Thymus (tissue), 11 donors: Measurements from ENCODE around the gene MUC5B. TPM values are rescaled to one million over a fixed set of nuclear protein-coding genes. Genes with fewer than 3 reads are reported as not detected.
A peak's percentile ranks its signal among the peaks of the same experiment; 100 is the strongest.

Experiments used
- DNase-seq, 9 donors: peaks; one replicate each; pipeline ENCODE4 v3.0.0-alpha.2; 2013; ENCODE audit warnings: low spot score in 9 of 9, low read depth in 6 of 9, missing footprints in 1 of 9
- H3K27ac ChIP-seq, 2 donors: one replicate each; pipeline ENCODE4 v1.5.1; 2013; ENCODE audit warnings: control low read depth in 1 of 2, low read depth in 1 of 2, low read length in 1 of 2, mild to moderate bottlenecking in 1 of 2, moderate library complexity in 1 of 2
- H3K27me3 ChIP-seq, 2 donors: one replicate each; pipeline ENCODE4 v1.5.1; 2013; ENCODE audit warnings: low read length in 1 of 2; ENCODE audit not compliant: control insufficient read depth in 2 of 2, insufficient read depth in 1 of 2
- H3K36me3 ChIP-seq, 2 donors: one replicate each; pipeline ENCODE4 v1.5.1; 2013; ENCODE audit warnings: low read length in 1 of 2, mild to moderate bottlenecking in 1 of 2, moderate library complexity in 1 of 2; ENCODE audit not compliant: control insufficient read depth in 2 of 2, insufficient read depth in 2 of 2
- H3K4me1 ChIP-seq, 2 donors: one replicate each; pipeline ENCODE4 v1.5.1; 2013; ENCODE audit warnings: low read length in 2 of 2; ENCODE audit not compliant: control insufficient read depth in 2 of 2, insufficient read depth in 2 of 2
- H3K4me3 ChIP-seq, 2 donors: one replicate each; pipeline ENCODE4 v1.5.1; 2013; ENCODE audit warnings: low read length in 2 of 2, control low read depth in 1 of 2, mild to moderate bottlenecking in 1 of 2
- H3K9me3 ChIP-seq, 2 donors: one replicate each; pipeline ENCODE4 v1.5.1; 2013; ENCODE audit warnings: low read length in 1 of 2, mild to moderate bottlenecking in 1 of 2; ENCODE audit not compliant: control insufficient read depth in 2 of 2, insufficient read depth in 1 of 2
- WGBS: extraction: QIAGEN DNeasy Blood & Tissue Kit; methylation state at CpG from one replicate; pipeline ENCODE4 v1.1.7; 2013; 5-methylcytosine and 5-hydroxymethylcytosine counted together
- polyA plus RNA-seq: library from polyadenylated mRNA; stranded (reverse); fragments of 200-250 nt; gene quantifications from one replicate; pipeline ENCODE4 v1.2.3, GENCODE V29; 2013
- total RNA-seq: library from RNA; stranded (reverse); fragments of 120-200 nt; gene quantifications from one replicate; pipeline ENCODE4 v1.2.4, GENCODE V29; 2013
- donor health status: healthy.

The MUC5B gene
- total and polyA plus RNA-seq, 2 donors, result under 0.01 to 0.02 TPM

- DNase-seq, result no peak
- no peak overlapping the region for H3K27ac ChIP-seq
- peaks cover 0 to 2% of the 10 kb centered on the region in 2 donors for H3K9me3 ChIP-seq
- H3K36me3 ChIP-seq, result no peaks in the 10 kb centered on the region
- no peak overlapping the region for H3K4me3 ChIP-seq
- peaks cover 6 to 17% of the 10 kb centered on the region in 2 donors for H3K4me1 ChIP-seq
- WGBS, result 95% methylated on average over 17 of the region's 17 CpGs
- no peaks in the 10 kb centered on the region for H3K27me3 ChIP-seq
Measured at GRCh38 chr11:1217151-1217550, 5.7 kb upstream of the MUC5B start.

- WGBS, result 77% methylated on average over 15 of the region's 15 CpGs
- peaks cover 0 to 2% of the 10 kb centered on the region in 2 donors for H3K9me3 ChIP-seq
- H3K4me1 ChIP-seq, result peaks cover 6 to 17% of the 10 kb centered on the region in 2 donors
- H3K36me3 ChIP-seq, result no peaks in the 10 kb centered on the region
- DNase-seq, result peak in 1 of 9 donors; percentile 24
- H3K27ac ChIP-seq, result no peak overlapping the region
- no peak overlapping the region for H3K4me3 ChIP-seq
- H3K27me3 ChIP-seq, result no peaks in the 10 kb centered on the region
Measured at GRCh38 chr11:1218256-1218787, 4.5 kb upstream of the MUC5B start.

GRCh38 chr11:1218788-1219445 is 3.9 kb upstream of the MUC5B start:
- no peak for DNase-seq
- Histone ChIP-seq H3K4me3 (no peak overlapping the region), H3K27me3 (peaks cover 0 to under 1% of the 10 kb centered on the region in 2 donors), H3K36me3 (no peaks in the 10 kb centered on the region), H3K4me1 (peaks cover 6 to 17% of the 10 kb centered on the region in 2 donors), H3K27ac (no peak overlapping the region), H3K9me3 (peaks cover 0 to 2% of the 10 kb centered on the region in 2 donors)
- WGBS, result 95% methylated on average over 16 of the region's 16 CpGs

GRCh38 chr11:1219446-1219833 is 3.4 kb upstream of the MUC5B start:
- no peak for DNase-seq
- Histone ChIP-seq H3K9me3 (peaks cover 0 to 2% of the 10 kb centered on the region in 2 donors), H3K4me3 (no peak overlapping the region), H3K4me1 (peaks cover 6 to 17% of the 10 kb centered on the region in 2 donors), H3K36me3 (no peaks in the 10 kb centered on the region), H3K27me3 (peaks cover 0 to 3% of the 10 kb centered on the region in 2 donors), H3K27ac (no peak overlapping the region)
- WGBS, result 84% methylated on average over 10 of the region's 10 CpGs

GRCh38 chr11:1219834-1220815 is 2.7 kb upstream of the MUC5B start:
- peaks cover 6 to 17% of the 10 kb centered on the region in 2 donors for H3K4me1 ChIP-seq
- WGBS, result 78% methylated on average over 48 of the region's 48 CpGs
- peaks cover 0 to 5% of the 10 kb centered on the region in 2 donors for H3K27me3 ChIP-seq
- H3K36me3 ChIP-seq, result no peaks in the 10 kb centered on the region
- no peak for DNase-seq
- no peak overlapping the region for H3K4me3 ChIP-seq
- peaks cover 0 to 2% of the 10 kb centered on the region in 2 donors for H3K9me3 ChIP-seq
- H3K27ac ChIP-seq, result no peak overlapping the region

- Histone ChIP-seq H3K27ac (no peak overlapping the region), H3K27me3 (peaks cover 0 to 8% of the 10 kb centered on the region in 2 donors), H3K9me3 (peaks cover 0 to 2% of the 10 kb centered on the region in 2 donors), H3K36me3 (no peaks in the 10 kb centered on the region), H3K4me3 (no peak overlapping the region), H3K4me1 (peaks cover 6 to 17% of the 10 kb centered on the region in 2 donors)
- WGBS, result 55% methylated on average over 28 of the region's 28 CpGs
- DNase-seq, result peak in 4 of 9 donors; percentile 32 to 71 (median 53)
Measured at GRCh38 chr11:1220941-1221721, 1.7 kb upstream of the MUC5B start.

DNA sequence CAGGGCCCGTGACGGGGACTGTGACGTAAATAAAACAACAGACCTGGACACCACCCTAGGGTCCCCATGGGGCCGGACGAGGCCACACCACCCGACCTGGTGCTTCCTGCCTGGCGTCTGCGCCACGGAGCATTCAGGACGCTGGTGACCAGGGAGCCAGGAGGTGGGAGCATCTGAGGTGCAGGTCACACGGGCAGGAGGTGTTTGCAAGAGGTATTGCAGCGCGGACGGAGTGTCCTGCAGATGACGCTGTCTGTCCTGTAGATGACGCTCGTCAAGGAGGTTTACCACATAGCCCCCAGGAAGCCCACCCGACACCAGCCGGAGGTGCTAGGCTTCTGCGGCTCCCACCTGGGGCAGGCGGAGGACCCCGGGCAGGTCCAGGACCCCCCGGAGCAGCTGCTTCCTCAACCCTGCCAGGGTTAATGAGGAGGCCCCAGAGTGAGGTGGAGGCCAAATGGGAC is 986 bp upstream of the MUC5B start:
- no peak overlapping the region for H3K4me3 ChIP-seq
- H3K27me3 ChIP-seq, result peaks cover 0 to 8% of the 10 kb centered on the region in 2 donors
- 87% methylated on average over 23 of the region's 23 CpGs for WGBS
- no peaks in the 10 kb centered on the region for H3K36me3 ChIP-seq
- peaks cover 6 to 17% of the 10 kb centered on the region in 2 donors for H3K4me1 ChIP-seq
- peaks cover 0 to 2% of the 10 kb centered on the region in 2 donors for H3K9me3 ChIP-seq
- no peak for DNase-seq
- no peak overlapping the region for H3K27ac ChIP-seq

GRCh38 chr11:1223346-1224110 is 662 bp downstream of the MUC5B start:
- Histone ChIP-seq H3K4me3 (no peak overlapping the region), H3K4me1 (peaks cover 6 to 15% of the 10 kb centered on the region in 2 donors), H3K36me3 (no peaks in the 10 kb centered on the region), H3K27ac (no peak overlapping the region), H3K27me3 (peaks cover 0 to 8% of the 10 kb centered on the region in 2 donors), H3K9me3 (no peaks in the 10 kb centered on the region)
- DNase-seq, result no peak
- 87% methylated on average over 22 of the region's 22 CpGs for WGBS
